Measurements from ENCODE around the gene MTG2. TPM values are rescaled to one million over a fixed set of nuclear protein-coding genes. Genes with fewer than 3 reads are reported as not detected.

MTG2 gene
- total and polyA plus RNA-seq, 2 of the 4 experiments (the other 2 are of a cell fraction): 11.5 to 25.2 TPM

- H3K4me3 ChIP-seq (ENCODE audit: insufficient read depth, low read depth, low read length): no peak overlapping the region
- H2BK120ac ChIP-seq (ENCODE audit: low read depth, low read length): no peak overlapping the region
- no peak overlapping the region for H2BK5ac ChIP-seq (ENCODE audit: low read depth, low read length, poor library complexity, severe bottlenecking)
- H2AFZ ChIP-seq (replicated peaks; ENCODE audit: low read length, poor library complexity): no peak overlapping the region
- H3K27ac ChIP-seq (ENCODE audit: insufficient read depth, low read length): no peak overlapping the region
- in situ Hi-C loops (cut with MboI; ENCODE audit: low sequenced_read_pairs) (no loop called here), intact Hi-C loops (cut with micrococcal nuclease) (no loop called here), dilution Hi-C loops (cut with HindIII; ENCODE audit: low sequenced_read_pairs, unreplicated experiment) (no loop called here)
- H4K20me1 ChIP-seq (ENCODE audit: insufficient read depth, low read length): no peaks in the 10 kb centered on the region
- no peaks in the 10 kb centered on the region for H3K79me1 ChIP-seq (ENCODE audit: low read depth in 1 of 2, low read length in 2 of 2)
- H3K9me1 ChIP-seq (ENCODE audit: insufficient read depth, low read length): no peaks in the 10 kb centered on the region
- BruUV-seq (replicated peaks): no TSS peak
- H4K91ac ChIP-seq (ENCODE audit: insufficient read depth, low read depth, low read length): no peak overlapping the region
- H3K9me3 ChIP-seq (ENCODE audit: control insufficient read depth, insufficient read depth, low read length): no peaks in the 10 kb centered on the region; the same call in 1 of the 2 replicates
- H3K27me3 ChIP-seq (ENCODE audit: control insufficient read depth, insufficient read depth, low read length): peaks cover 72% of the 10 kb centered on the region
- no peak overlapping the region for H2AK5ac ChIP-seq (ENCODE audit: low read depth, low read length)
- H2BK20ac ChIP-seq (ENCODE audit: low read depth, low read length): no peak overlapping the region
- CTCF ChIA-PET: no interaction called here
- DNase-seq: no peak
- H3K14ac ChIP-seq (replicated peaks; ENCODE audit: low read depth, low read length): no peak overlapping the region
- H4K5ac ChIP-seq (ENCODE audit: low read depth, low read length): no peak overlapping the region
- no peak overlapping the region for H3K9ac ChIP-seq (ENCODE audit: low read depth, low read length)
- no peak for ATAC-seq (ENCODE audit: low read depth)
- H3K4ac ChIP-seq (ENCODE audit: low read depth, low read length): no peak overlapping the region
- H3K36me3 ChIP-seq (ENCODE audit: control insufficient read depth, insufficient read depth, low read length): no peaks in the 10 kb centered on the region
- WGBS, 2 experiments (ENCODE audit: extremely low coverage in 2 of 2, insufficient read length in 1 of 2): 61% methylated on average over 8 of the region's 24 CpGs; no CpG with 5 or more reads in 1 of the 2 experiments
- H3K23ac ChIP-seq (ENCODE audit: low read depth, low read length): no peak overlapping the region
- H4K8ac ChIP-seq (ENCODE audit: low read depth in 2 of 2, low read length in 2 of 2): no peak overlapping the region
- H3K18ac ChIP-seq (ENCODE audit: low read depth, low read length): no peak overlapping the region
- no peak for TF ChIP-seq SMC3 (IDR thresholded peaks at IDR 0.05; ENCODE audit: low read depth, low read length)
- TF ChIP-seq POLR2A (IDR thresholded peaks at IDR 0.05; ENCODE audit: low read depth, low read length): no peak
- TF ChIP-seq NFE2L2 (IDR thresholded peaks at IDR 0.05; ENCODE audit: low read depth, low read length): no peak
- no peak for TF ChIP-seq MAFK (IDR thresholded peaks at IDR 0.05; ENCODE audit: low read depth, low read length)
- TF ChIP-seq CEBPB (IDR thresholded peaks at IDR 0.05; ENCODE audit: low read depth, low read length): no peak
- no peak for TF ChIP-seq ELK1 (IDR thresholded peaks at IDR 0.05; ENCODE audit: borderline replicate concordance, low read depth, low read length)
- TF ChIP-seq MXI1 (IDR thresholded peaks at IDR 0.05; ENCODE audit: borderline replicate concordance, low read depth, low read length): no peak
- TF ChIP-seq BHLHE40 (IDR thresholded peaks at IDR 0.05; ENCODE audit: low read depth, low read length): no peak
- TF ChIP-seq MAZ (IDR thresholded peaks at IDR 0.05; ENCODE audit: borderline replicate concordance, low read depth, low read length): no peak
- no peak for TF ChIP-seq RAD21 (IDR thresholded peaks at IDR 0.05; ENCODE audit: low read length)
- TF ChIP-seq RFX5 (IDR thresholded peaks at IDR 0.05; ENCODE audit: low read depth, low read length): no peak
- TF ChIP-seq USF2 (IDR thresholded peaks at IDR 0.05; ENCODE audit: low read depth, low read length): no peak
- no peak for TF ChIP-seq CHD1 (IDR thresholded peaks at IDR 0.05; ENCODE audit: low read depth, low read length)
- no peak for TF ChIP-seq FOS (IDR thresholded peaks at IDR 0.05; ENCODE audit: low read depth, low read length)
- TF ChIP-seq RCOR1 (IDR thresholded peaks at IDR 0.05; ENCODE audit: insufficient replicate concordance, low read length): no peak
- H2AK9ac ChIP-seq (replicated peaks; ENCODE audit: low read depth, low read length, poor library complexity): no peak overlapping the region
- H2BK15ac ChIP-seq (ENCODE audit: low read depth, low read length): no peak overlapping the region
- H3K56ac ChIP-seq (ENCODE audit: extremely low read depth, insufficient read depth, low read length): no peak overlapping the region
- POLR2A ChIA-PET (ENCODE audit: unreplicated experiment): no interaction called here
- H3K4me2 ChIP-seq (ENCODE audit: low read depth, low read length): no peak overlapping the region
- H3K4me1 ChIP-seq (ENCODE audit: control insufficient read depth, insufficient read depth, low read length): no peaks in the 10 kb centered on the region
Observed at GRCh38 chr20:62226707-62227590, 44.1 kb downstream of the MTG2 start.

Measured in IMR-90 (cell line).